GM18502 (cell line): ENCODE measurements around the gene RNU7-1.

Source experiments
- ATAC-seq: cut with Tn5 transposase; IDR thresholded peaks from one replicate; pipeline ENCODE4 v1.9.1; 2021; ENCODE audit warnings: mild to moderate bottlenecking; ENCODE audit not compliant: unreplicated experiment, poor library complexity

Gene RNU7-1

DNA sequence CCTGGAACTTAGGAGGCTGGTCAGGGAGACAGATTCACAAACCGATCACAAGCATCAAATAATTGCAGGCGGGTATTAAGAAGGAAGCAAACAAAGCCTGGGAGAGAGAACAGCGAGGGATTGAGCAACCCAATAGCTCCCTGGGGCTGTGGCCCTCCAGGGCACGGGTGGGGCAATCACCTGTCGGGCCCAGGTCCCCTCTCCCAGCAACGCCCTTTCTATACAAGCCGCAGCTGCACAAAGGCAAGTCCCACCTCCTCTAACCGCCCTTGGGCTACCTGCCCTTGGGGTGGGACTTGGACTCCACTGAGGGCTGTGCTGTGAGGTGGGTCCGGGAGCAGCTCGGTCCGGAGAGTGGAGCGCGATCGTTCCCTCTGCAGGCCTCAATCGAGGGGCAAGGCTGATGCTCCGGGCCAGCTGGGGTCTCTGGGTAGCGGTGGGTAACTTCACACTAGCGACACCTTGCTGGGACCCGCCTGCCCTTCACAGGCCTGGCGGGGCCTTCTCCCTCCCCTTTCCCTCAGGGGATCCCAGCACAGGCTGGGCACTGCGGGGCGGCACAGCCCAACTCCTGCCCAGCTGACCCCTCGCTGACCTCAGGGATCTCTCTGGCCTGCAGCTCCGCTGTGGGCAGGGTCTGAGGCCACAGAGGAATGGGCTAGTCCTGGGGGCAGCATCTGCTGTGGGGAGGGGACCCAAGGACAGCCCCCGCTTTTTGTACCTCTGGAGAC is 18.8 kb downstream of the RNU7-1 start:
- no peak for ATAC-seq

DNA sequence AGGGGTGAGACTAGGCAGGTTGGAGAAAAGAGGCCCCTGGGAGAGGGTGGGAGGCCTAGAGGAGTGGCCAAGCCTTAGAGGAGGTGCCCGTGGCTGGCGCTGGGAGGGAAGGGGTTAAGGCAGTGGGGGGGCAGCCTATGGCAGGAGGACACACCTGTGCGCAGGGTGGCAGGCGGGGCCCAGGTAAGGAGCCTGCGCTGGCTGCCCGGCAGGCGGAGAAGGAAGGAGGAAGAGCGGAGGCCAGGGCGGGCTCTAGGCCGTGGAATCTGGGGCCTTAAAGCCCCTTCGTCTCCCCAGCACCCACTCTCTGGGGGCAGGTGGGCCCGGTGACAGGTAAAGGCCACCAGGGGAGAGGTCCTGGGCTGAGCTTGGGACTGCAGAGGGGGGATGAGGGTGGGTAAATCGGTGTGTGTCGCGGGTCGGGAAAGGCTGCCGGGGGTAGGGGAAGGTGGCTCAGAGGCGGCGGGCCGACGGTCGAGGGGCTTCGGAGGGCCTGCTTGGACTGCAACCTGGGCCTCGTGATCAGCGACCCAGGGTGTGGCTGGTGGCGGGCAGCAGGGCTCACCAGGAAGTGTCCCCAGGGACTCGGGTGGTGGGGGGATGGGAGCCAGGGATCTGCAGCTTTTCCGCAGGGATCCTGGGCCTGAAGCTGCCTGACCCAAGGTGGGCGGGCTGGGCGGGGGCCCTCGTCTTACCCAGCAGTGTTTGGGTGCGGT is 19.6 kb downstream of the RNU7-1 start:
- ATAC-seq: no peak

DNA sequence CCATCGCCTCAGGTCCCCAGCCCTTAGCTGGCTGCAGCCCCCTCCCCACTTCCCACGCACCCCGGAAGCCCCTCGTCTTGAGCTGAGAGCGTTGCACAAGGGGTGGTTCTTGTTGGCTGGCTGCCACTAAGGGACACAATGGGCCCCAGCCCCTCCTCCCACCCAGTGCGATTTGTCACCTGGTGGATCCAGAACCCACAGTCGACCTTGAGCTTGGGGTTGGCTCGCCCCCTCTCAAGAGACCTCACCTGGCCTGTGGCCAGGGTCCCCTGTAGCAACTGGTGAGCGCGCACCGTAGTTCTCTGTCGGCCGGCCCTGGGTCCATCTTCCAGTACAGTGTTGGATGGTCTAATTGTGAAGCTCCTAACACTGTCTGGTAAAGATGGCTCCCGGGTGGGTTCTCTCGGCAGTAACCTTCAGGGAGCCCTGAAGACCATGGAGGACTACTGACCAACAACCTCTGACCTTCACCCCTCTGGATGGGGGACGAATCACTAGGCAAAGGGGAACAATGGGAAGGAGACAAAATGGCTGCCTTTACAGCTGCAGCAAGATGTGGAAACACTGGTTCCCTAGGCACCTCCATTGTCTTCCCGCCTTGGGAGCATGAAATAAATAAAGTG is 20.3 kb downstream of the RNU7-1 start:
- no peak for ATAC-seq

DNA sequence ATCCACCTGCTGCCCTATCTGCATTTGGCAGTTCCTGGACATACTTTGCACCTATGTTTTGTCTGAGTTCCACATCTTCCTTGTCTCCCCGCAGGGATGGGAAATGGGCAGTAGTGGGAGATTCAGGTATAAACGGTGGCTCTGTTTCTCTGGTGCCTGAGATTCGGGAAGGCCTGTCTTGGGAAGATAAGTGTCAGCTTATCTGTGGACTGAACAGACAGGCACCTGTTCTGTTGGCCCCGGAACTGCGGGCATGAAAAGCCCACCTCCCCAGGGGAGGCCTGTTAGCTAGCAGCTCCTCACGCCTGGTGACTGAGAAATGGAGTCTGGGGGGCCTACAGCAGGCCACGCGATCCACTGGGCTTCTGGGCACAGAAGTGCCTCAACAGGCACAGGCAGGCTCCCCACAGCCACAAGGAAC is 21.0 kb downstream of the RNU7-1 start:
- no peak for ATAC-seq

DNA sequence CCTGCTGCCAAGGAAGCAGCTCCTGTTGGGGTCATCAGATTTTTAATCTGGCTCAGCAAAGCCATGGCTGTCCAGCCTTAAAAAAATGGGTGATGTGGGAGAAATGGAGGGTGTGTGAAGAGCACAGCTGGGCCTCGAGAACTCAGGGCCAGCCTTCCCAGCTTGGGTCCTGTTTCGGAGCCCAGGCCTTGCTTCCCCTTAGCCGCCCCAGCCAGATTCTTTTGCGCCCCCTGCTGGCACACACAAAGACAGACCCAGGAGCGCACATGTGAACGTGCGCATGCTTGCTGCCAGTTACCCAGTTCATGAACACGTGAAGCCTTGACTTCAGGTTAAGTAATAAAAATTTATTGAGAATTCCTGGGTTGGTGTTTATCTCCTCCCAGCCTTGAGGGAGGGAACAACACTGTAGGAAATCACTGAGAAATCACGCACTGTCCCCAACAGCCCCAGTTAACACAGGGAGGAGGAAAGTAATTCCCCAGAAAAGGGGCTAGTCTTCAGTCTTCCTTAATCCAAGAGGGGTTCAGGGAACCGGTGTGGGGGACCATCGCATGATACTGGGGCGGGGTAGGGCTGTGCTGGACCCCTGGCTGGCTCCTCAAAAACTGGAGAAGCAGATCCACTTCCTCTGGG is 21.5 kb downstream of the RNU7-1 start:
- no peak for ATAC-seq

DNA sequence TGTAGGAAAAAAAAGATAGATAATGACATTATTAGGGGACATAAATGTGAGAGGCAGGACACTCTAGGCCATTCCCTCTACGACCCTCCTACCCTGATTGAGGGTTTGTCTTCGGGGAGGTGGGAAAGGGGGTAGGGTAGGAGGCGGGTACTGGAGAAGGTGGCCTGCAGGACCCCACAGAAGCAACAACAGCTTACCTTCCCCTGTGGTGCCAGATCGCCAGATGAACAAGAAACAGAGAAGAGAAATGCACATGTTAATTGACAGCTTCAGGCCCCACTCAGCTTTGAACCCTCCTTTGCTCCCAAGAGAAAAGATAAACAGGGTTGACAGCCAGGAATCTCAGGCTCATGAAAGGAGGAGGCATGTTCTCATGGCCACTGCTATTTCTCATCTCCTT is 22.1 kb downstream of the RNU7-1 start:
- no peak for ATAC-seq

DNA sequence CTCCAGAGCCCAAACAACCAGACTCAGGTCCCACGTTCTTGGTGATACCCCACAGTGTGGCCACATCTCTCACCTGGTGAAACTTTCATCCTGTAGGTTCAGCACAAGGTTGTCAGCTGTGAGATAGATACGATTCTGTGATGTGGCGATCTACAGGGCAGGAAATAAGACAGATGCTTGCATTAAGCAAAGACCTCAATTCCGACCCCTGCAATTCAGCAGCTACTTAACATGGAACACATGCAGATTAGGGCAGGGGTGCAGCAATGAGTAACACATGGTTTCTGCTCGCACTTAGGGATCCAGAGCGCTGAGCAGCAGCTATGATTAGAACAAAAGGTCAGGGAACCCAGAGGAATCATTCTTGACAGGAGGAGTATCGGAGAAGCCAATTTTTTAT is 22.7 kb downstream of the RNU7-1 start:
- no peak for ATAC-seq

DNA sequence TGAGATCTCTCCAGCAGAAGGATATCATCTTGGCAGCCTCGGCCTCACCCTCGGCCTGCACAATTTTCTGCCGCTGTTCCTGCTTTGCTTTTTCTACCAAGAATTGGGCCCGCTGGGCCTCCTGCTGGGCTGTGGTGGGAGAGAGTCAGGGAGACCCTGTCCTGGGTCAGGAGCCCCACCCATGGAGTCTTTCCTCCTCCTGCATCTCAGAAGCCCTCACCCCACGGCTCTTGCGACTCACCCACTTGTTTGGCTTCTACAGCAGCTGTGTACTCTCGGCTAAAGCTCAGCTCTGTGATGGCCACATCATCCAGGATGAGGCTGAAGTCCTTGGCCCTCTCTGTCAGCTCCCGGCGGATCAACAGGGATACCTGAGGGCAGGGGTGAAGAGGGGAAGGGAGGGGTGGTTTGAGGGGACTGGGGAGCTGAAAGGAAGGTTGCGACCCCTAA is 24.1 kb downstream of the RNU7-1 start:
- no peak for ATAC-seq

DNA sequence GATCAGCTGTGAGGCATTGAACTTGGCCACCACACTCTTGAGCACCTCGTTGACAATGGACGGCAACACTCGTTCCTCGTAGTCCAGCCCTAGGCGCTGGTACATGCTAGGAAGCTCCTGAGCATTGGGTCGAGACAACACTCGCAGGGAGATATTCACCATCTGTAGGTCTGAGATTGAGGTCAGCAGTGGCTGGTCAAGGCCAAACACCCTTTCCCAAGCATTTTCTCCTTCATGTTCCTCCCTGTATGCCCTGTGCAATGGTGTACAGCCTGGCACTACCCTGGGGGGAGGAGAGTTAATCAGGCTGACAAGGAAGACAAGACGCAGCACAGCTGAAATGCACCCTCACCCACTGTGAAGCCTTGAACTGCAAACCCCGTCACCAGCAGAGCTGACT is 24.8 kb downstream of the RNU7-1 start:
- no peak for ATAC-seq

DNA sequence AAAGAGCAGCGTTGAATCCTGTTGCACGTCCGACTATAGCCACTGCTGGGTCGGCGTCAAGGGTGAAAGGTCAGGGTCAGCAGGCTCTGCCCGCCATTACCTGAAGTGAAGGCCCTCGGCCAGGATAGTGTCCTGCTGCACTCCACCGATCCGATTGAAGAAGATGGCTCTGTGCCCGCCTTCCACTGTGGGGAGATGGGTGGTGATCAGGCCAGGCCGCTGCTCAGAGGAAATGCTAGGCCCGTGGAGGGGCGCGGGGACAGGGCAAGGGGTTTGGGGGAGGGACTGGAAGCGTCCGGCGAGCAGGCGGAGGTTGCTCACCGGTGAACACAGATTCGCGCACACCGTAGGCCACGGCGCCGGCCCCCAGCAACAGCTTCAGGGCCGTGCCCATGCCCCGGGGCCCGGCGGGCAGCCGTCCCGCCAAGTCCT is 26.5 kb downstream of the RNU7-1 start:
- ATAC-seq: no peak

DNA sequence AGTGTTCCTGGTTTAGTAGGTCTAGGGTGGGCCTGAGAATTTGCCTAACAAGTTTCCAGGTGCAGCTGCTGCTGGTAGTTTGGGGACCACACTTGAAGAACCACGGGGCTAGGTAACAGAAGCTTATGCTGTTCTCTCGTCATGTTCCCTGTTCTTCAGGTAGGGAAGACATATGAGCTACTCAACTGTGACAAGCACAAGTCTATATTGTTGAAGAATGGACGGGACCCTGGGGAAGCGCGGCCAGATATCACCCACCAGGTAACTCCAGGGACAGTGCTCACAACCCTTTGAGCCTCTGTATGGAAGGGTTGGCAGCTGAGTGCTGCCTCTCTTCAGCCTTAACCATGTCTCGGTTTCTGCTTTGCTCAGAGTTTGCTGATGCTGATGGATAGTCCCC is 30.6 kb downstream of the RNU7-1 start:
- ATAC-seq: no peak

DNA sequence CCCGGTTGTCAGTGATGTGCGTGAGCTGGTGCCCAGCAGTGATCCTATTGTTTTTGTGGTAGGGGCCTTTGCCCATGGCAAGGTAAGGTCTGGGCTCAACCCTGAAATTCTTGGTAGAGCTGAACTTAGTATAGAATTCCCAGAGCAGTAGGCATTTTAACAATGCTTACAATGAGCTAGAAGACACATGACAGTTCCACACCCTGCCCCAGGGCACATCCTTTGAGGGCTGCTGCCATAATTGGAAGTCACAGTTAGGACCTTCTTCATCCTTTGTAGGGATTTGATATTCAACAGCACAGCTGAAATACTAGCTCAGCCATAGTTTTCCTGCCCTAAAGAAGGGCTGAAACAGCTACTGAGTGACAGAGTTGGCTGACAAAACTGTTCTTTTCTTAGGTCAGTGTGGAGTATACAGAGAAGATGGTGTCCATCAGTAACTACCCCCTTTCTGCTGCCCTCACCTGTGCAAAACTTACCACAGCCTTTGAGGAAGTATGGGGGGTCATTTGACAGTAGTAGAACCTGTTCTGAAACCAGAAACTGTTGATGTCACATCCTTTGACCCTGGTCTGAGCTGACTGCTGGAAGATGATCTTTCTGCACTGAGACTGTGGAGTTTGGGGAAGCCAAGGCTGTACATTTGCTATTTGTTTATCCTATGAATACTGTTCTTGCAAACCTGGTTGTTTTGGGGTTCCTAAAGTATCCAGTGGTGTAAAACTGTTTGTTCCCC is 31.8 kb downstream of the RNU7-1 start:
- no peak for ATAC-seq

DNA sequence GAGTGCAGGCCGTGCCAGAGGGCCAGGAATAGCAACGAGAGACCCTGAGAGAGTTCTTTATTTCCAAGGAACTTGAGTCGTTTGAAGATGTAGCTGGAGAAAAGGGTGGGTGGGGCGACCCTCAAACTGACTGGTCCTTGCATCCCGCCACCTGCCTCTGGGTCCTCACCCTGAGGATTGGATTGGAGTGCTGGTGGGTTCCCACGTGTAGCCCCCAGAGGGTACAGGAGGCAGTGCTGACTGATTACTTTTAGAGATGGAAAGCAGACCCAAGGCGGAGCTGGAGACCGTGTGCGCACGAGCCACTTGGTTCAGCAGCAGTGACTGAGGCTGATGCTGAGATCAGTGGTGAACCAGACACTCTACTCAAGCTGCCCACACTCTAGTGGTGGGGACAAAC is 34.0 kb downstream of the RNU7-1 start:
- ATAC-seq: no peak

DNA sequence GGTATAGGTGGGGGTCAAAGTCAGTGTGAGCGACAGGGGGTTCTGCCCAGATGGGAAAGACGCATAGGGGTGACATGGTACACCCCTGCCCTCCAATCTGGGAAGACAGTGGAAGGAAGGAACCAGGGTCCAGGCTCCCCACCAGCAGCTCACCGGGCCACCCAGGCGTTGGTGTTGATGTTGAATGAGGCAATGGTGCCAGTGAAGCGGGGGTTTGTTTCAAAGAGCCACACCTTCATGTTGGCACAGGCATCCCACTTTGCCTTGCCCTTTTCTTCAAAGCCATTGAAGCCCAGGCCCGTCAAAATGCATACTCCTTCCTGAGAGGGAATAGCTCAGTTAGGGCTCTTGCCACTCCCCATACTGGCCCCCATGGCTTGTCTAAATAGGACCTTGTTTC is 34.6 kb downstream of the RNU7-1 start:
- no peak for ATAC-seq

DNA sequence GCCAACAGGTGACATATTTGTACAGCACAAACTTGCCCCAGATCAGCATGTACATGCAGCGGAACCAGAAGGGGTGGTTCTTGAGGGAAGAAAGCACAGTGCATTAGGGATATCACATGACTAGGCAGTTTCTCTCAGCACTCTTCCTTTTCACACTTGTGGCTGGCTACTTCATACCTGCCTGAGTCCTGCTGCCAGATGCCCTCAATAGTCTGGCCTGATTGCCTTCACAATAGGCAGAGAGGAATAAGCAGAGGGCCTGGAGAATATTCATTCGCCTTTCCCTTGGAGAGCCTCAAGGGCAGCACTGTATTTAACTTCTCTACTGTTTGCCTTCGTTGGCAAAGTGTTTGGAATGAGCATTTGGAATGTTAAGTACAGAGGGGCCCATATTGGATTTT is 35.0 kb downstream of the RNU7-1 start:
- no peak for ATAC-seq

DNA sequence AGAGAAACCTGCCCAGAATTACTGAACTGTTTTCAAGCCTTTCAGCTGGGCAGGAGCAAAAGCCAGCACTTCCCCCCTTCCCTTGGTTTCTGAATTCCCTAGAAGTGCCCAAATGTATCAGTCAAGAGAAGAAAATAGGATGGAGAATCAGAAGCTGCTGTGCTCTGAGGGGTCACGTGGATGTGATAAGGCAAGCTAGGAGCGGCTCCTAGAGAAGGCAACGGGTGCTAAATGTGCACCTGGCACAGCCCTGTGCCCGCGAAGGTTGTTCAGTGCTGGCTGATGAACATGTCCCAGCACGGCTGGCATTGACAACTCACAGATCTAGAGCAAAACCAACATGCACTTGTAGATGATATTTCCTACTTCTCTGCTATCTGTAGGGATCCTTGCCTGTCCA is 35.4 kb downstream of the RNU7-1 start:
- no peak for ATAC-seq

DNA sequence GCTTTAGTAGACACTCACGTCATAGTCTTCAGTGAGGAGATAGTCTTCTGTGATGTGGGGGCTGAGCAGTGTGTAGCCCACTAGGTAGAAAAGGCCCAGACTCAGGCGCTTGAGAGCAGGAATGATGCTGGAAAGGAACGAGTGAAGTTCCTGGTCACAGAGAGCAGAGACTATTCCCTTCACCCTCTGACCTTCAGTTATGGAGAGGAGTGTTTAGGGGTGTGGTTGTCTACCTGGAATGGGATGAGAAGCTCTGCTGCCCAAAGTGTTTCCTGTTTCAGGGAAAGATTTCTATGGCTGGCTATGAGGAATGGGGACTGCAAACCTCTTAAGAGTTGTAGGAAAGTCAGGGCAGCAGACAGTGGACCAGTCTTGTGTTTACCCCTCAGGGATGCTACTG is 35.8 kb downstream of the RNU7-1 start:
- no peak for ATAC-seq

DNA sequence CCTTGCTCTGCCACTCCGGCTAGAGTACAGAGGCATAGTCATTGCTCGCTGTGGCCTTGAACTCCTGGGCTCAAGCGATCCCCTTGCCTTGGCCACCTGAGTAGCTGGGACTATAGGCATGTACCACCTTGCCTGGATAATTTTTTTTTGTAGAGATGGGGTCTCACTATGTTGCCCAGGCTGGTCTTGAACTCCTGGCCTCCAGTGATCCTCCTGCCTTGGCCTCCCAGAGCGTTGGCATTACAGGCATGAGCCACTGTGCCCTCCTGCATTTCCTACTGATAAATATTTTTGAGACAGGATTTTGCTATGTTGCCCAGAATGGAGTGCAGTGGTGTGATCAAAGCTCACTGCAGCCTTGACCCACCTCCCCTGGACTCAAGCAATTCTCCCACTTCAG is 36.5 kb downstream of the RNU7-1 start:
- no peak for ATAC-seq

DNA sequence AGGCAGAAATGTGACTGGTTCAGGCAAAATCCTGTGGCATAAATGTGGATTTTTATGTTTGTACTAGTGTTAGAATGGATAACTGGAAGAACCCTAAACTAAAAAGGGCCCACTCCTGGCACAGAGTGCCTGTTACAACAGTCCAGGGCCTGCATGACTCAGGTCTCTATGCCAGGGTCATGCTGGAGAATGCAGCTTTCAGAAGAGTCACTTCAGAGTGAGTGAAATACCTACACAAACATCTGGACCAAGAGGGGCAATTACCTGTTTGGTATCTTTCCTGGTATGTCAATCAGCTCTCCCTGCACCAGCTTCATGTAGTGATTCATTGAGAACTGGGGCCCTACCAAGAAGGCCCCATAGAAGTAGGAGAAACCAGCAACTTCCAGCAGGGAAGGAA is 37.1 kb downstream of the RNU7-1 start:
- no peak for ATAC-seq
